ENCODE measurements around the gene ALS2.

GRCh38 chr2:201781557-201782051, 871 bp upstream of the ALS2 start:
- no peak for TF ChIP-seq CEBPB (IDR thresholded peaks at IDR 0.05)
- TF ChIP-seq TAF1 (IDR thresholded peaks at IDR 0.05; ENCODE audit: low read depth), result no peak
- TF ChIP-seq REST (IDR thresholded peaks at IDR 0.05; ENCODE audit: low read depth), result no peak

All from Ishikawa (cell line).